SK-N-SH (cell line): ENCODE measurements around the gene ADCY1. TPM values are rescaled to one million over a fixed set of nuclear protein-coding genes. Genes with fewer than 3 reads are reported as not detected.

ENCODE experiments used
- CTCF ChIA-PET: fragments of 300-600, 350-600 bp; formaldehyde crosslinking; extraction: SDS; loops from one replicate; lab custom pipeline; 2021; lab: Yijun Ruan, JAX
- POLR2A ChIA-PET: fragments of 350-600 bp; sonication (Branson Sonifier 250); formaldehyde crosslinking; extraction: SDS; loops from one replicate; lab custom pipeline; 2020; ENCODE audit warnings: antibody characterized with exemption, inconsistent platforms; lab: Yijun Ruan, JAX
- DNase-seq: peaks from one replicate; pipeline ENCODE4 v3.0.0; 2012
- H2AFZ ChIP-seq: fragments of 200-600 bp; sonication (generic); 2 replicates; pipeline ENCODE4 v1.8.1; 2016; ENCODE audit warnings: antibody characterized with exemption, mild to moderate bottlenecking, low read depth
- H3F3A ChIP-seq: fragments of 200-600 bp; sonication (generic); replicated peaks from 2 replicates; pipeline ENCODE3; 2016; ENCODE audit warnings: antibody characterized with exemption, mild to moderate bottlenecking; ENCODE audit not compliant: insufficient read depth
- H3K27ac ChIP-seq, 2 experiments: fragments of 200-500 bp in 1 of 2; fragments of 200-600 bp in 1 of 2; sonication (Bioruptor generic) in 1 of 2; sonication (generic), shearing (Covaris generic) in 1 of 2; 2 replicates each; pipeline versions ENCODE4 v1.5.1 to v1.6.1; 2014 to 2016; ENCODE audit warnings: low read depth in 2 of 2, inconsistent platforms in 1 of 2, low read length in 1 of 2, mild to moderate bottlenecking in 1 of 2, mixed read lengths in 1 of 2
- H3K27me3 ChIP-seq: fragments of 200-600 bp; sonication (generic), shearing (Covaris generic); 2 replicates; pipeline ENCODE4 v1.6.1; 2016; ENCODE audit warnings: mixed run types; ENCODE audit not compliant: insufficient read depth
- H3K36me3 ChIP-seq, 2 experiments: fragments of 200-500 bp in 1 of 2; fragments of 200-600 bp in 1 of 2; sonication (Bioruptor generic) in 1 of 2; sonication (generic) in 1 of 2; replicated peaks in 1 of 2; 2 replicates each; pipeline versions ENCODE3 to v1.5.1; 2014 to 2016; ENCODE audit warnings: low read length in 1 of 2, mild to moderate bottlenecking in 1 of 2; ENCODE audit not compliant: insufficient read depth in 2 of 2, control insufficient read depth in 1 of 2
- H3K4me1 ChIP-seq, 2 experiments: fragments of 200-500 bp in 1 of 2; fragments of 200-600 bp in 1 of 2; sonication (Bioruptor generic) in 1 of 2; sonication (generic), shearing (Covaris generic) in 1 of 2; 2 replicates each; pipeline versions ENCODE4 v1.5.1 to v1.6.1; 2014 to 2016; ENCODE audit warnings: low read depth in 1 of 2, low read length in 1 of 2, mixed run types in 1 of 2; ENCODE audit not compliant: insufficient read depth in 2 of 2, control insufficient read depth in 1 of 2
- H3K4me2 ChIP-seq: fragments of 200-600 bp; sonication (generic), shearing (Covaris generic); 2 replicates; pipeline ENCODE4 v1.6.1; 2017; ENCODE audit warnings: mixed run types
- H3K4me3 ChIP-seq, 2 experiments: fragments of 200-500 bp in 1 of 2; fragments of 200-600 bp in 1 of 2; sonication (Bioruptor generic) in 1 of 2; sonication (generic), shearing (Covaris generic) in 1 of 2; 2 replicates each; pipeline versions ENCODE4 v1.5.1 to v1.8.1; 2014 to 2016; ENCODE audit warnings: low read depth in 2 of 2, inconsistent platforms in 1 of 2, low read length in 1 of 2, mild to moderate bottlenecking in 1 of 2, mixed read lengths in 1 of 2, moderate library complexity in 1 of 2
- H3K79me2 ChIP-seq: fragments of 200-600 bp; sonication (generic); 2 replicates; pipeline ENCODE4 v1.8.1; 2017; ENCODE audit warnings: mild to moderate bottlenecking; ENCODE audit not compliant: insufficient read depth
- H3K9ac ChIP-seq: fragments of 200-600 bp; sonication (generic); 2 replicates; pipeline ENCODE4 v1.6.1; 2017; ENCODE audit warnings: mixed run types
- H3K9me2 ChIP-seq: fragments of 200-600 bp; sonication (generic); 2 replicates; pipeline ENCODE4 v1.6.1; 2017; ENCODE audit warnings: mixed run types
- H3K9me3 ChIP-seq: fragments of 200-600 bp; sonication (generic); 2 replicates; pipeline ENCODE4 v1.6.1; 2017; ENCODE audit warnings: mixed run types, mild to moderate bottlenecking, moderate library complexity
- H4K20me1 ChIP-seq: fragments of 200-600 bp; sonication (generic); 2 replicates; pipeline ENCODE4 v1.6.1; 2017; ENCODE audit warnings: mild to moderate bottlenecking, mixed run types; ENCODE audit not compliant: insufficient read depth
- ELF1 ChIP-seq: IDR thresholded peaks from 2 replicates; pipeline ENCODE4 v1.4.0; 2012
- EP300 ChIP-seq, 2 experiments: IDR thresholded peaks; 2 replicates each; pipeline versions ENCODE4 v1.4.0 to v1.6.1; 2012; ENCODE audit warnings: borderline replicate concordance in 1 of 2, low read depth in 1 of 2, low read length in 1 of 2
- FOSL2 ChIP-seq: IDR thresholded peaks from 2 replicates; pipeline ENCODE4 v1.4.0; 2012; ENCODE audit warnings: low read depth, mild to moderate bottlenecking, moderate library complexity, borderline replicate concordance
- FOXM1 ChIP-seq: IDR thresholded peaks from 2 replicates; pipeline ENCODE4 v1.4.0; 2012; ENCODE audit warnings: low read depth, mild to moderate bottlenecking
- RFX5 ChIP-seq: IDR thresholded peaks from 2 replicates; pipeline ENCODE4 v1.6.1; 2012; ENCODE audit warnings: mild to moderate bottlenecking, improper control_type of control experiment, low read length
- SIN3A ChIP-seq: IDR thresholded peaks from 2 replicates; pipeline ENCODE4 v1.6.1; 2012; ENCODE audit warnings: low read depth, mild to moderate bottlenecking, low read length, moderate library complexity, borderline replicate concordance
- YY1 ChIP-seq: IDR thresholded peaks from 2 replicates; pipeline ENCODE4 v1.4.0; 2012; ENCODE audit warnings: low read depth, mild to moderate bottlenecking
- WGBS: methylation state at CpG from one replicate; pipeline ENCODE4 v1.1.6; 2017; ENCODE audit warnings: low lambda C conversion rate; 5-methylcytosine and 5-hydroxymethylcytosine counted together
- polyA plus RNA-seq, 3 experiments: library from polyadenylated mRNA; depleted of rRNA; stranded (reverse); fragments of >200 nt; gene quantifications; 2 replicates each; pipeline ENCODE4 v1.2.3, GENCODE V29; 2012
- TF ChIP-seq, protein P1 (sequence below): IDR thresholded peaks from 2 replicates; pipeline ENCODE4 v1.4.0; 2012; ENCODE audit warnings: low read depth, borderline replicate concordance
- TF ChIP-seq, protein P2 (sequence below): IDR thresholded peaks from 2 replicates; pipeline ENCODE4 v1.4.0; 2012; ENCODE audit warnings: low read depth, borderline replicate concordance

The ADCY1 gene
- polyA plus RNA-seq, 1 of the 3 experiments (the other 2 are of a cell fraction) = 0.16 TPM

DNA sequence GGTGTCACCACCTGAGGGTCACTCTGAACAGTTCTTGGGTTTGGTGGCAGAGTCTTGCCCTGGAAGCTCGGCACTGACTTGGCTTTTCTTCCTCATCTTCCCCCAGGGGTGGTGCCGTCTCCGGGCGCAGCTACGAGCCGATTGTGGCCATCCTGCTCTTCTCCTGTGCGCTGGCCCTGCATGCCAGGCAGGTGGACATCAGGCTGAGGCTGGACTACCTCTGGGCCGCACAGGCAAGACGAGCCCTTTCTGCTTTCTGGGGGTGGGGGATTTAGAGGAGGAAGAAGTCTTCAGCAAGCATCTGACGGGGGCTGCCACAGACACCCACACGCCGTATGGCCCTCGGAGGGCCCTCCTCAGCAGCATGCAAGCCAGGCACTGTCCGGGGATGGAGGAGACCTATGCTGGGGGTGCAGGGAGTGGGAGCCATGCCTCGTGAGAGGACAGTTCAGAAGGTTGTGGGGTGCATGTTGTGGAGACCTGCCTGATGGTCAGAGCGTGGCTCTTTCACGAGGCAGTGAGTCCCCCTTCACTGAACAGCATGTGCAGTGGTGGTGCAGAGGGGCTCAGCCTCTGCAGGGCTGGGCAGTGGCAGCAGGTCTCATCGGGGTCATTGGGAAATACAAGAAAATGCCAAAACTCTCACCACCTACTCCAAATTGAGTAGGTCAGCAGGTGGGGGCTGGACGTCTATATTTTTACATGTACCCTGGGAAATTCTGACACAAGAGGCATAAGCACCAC lies 112.4 kb downstream of the ADCY1 start:
- Histone ChIP-seq H3F3A (no peaks in the 10 kb centered on the region), H3K9me3 (no peaks in the 10 kb centered on the region), H3K4me2 (no peak overlapping the region), H3K4me1 (peaks cover 4 to 8% of the 10 kb centered on the region in 2 experiments; a peak in 2 of 4 replicates), H3K27ac (no peak overlapping the region; a peak in 1 of 4 replicates), H3K9me2 (no peaks in the 10 kb centered on the region), H3K79me2 (no peaks in the 10 kb centered on the region), H3K36me3 (peaks cover 0 to 4% of the 10 kb centered on the region in 2 experiments), H2AFZ (no peak overlapping the region), H3K27me3 (no peaks in the 10 kb centered on the region), H4K20me1 (no peaks in the 10 kb centered on the region), H3K9ac (no peak overlapping the region), H3K4me3 (no peak overlapping the region)
- DNase-seq = no peak
- 49% methylated on average over 17 of the region's 19 CpGs for WGBS
- ChIA-PET POLR2A (no interaction called here), CTCF (no interaction called here)
- TF ChIP-seq FOXM1 (no peak), EP300 (IDR thresholded peaks at IDR 0.05; ENCODE audit: borderline replicate concordance in 1 of 2, low read depth in 1 of 2, low read length in 1 of 2) (no peak), RFX5 (no peak), SIN3A (no peak), FOSL2 (no peak)

DNA sequence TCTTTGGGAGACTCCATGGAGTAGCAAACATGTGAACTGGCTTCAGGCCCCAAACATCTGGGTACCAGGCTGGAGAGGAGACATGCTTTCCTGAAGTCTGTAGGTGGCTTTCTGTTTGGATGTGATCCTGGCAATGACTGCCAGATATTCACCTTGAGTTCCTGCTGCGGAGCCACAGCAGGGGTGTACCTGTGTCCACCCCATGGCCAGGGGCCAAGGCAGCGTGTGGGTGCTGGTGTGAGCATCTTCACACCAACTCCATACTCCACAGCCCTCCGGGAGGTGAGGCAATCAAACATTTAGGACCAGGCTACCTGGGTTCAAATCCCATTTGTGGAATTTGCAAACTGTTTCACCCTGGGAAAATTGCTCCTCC lies 113.0 kb downstream of the ADCY1 start:
- no peaks in the 10 kb centered on the region for H3K27me3 ChIP-seq

More for the DNA sequence above, 113.0 kb downstream of the ADCY1 start:
- Histone ChIP-seq H3K9me2 (no peaks in the 10 kb centered on the region), H2AFZ (no peak overlapping the region), H3K9me3 (no peaks in the 10 kb centered on the region), H4K20me1 (no peaks in the 10 kb centered on the region), H3K4me2 (no peak overlapping the region), H3K4me3 (no peak overlapping the region), H3K36me3 (peaks cover 0 to 8% of the 10 kb centered on the region in 2 experiments), H3K79me2 (no peaks in the 10 kb centered on the region), H3K27ac (no peak overlapping the region), H3K4me1 (peaks cover 4 to 8% of the 10 kb centered on the region in 2 experiments; a peak in 2 of 4 replicates), H3K9ac (no peak overlapping the region), H3F3A (no peaks in the 10 kb centered on the region)
- POLR2A ChIA-PET = interaction anchor here (1.1 kb wide), 1 partner anchor 10 kb away, joined by 4 read pairs; no protein-coding TSS in a partner anchor
- no peak for DNase-seq
- CTCF ChIA-PET = no interaction called here
- 30% methylated on average over 3 of the region's 3 CpGs for WGBS
- TF ChIP-seq FOSL2 (no peak), YY1 (no peak), ELF1 (no peak)
- TF ChIP-seq, protein P1, sequence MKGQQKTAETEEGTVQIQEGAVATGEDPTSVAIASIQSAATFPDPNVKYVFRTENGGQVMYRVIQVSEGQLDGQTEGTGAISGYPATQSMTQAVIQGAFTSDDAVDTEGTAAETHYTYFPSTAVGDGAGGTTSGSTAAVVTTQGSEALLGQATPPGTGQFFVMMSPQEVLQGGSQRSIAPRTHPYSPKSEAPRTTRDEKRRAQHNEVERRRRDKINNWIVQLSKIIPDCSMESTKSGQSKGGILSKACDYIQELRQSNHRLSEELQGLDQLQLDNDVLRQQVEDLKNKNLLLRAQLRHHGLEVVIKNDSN = no peak
- TF ChIP-seq, protein P2, sequence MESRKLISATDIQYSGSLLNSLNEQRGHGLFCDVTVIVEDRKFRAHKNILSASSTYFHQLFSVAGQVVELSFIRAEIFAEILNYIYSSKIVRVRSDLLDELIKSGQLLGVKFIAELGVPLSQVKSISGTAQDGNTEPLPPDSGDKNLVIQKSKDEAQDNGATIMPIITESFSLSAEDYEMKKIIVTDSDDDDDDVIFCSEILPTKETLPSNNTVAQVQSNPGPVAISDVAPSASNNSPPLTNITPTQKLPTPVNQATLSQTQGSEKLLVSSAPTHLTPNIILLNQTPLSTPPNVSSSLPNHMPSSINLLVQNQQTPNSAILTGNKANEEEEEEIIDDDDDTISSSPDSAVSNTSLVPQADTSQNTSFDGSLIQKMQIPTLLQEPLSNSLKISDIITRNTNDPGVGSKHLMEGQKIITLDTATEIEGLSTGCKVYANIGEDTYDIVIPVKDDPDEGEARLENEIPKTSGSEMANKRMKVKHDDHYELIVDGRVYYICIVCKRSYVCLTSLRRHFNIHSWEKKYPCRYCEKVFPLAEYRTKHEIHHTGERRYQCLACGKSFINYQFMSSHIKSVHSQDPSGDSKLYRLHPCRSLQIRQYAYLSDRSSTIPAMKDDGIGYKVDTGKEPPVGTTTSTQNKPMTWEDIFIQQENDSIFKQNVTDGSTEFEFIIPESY = no peak
